M059J (cell line): ENCODE data around the gene VDAC2. TPM values are rescaled to one million over a fixed set of nuclear protein-coding genes. Genes with fewer than 3 reads are reported as not detected.
"Not testable (repeated sequence)": the region's sequence is repeated elsewhere in the genome, so short reads cannot be mapped to it uniquely, and the experiment has no call there.

ENCODE experiments used
- DNase-seq: peaks from one replicate; pipeline ENCODE4 v3.0.0-alpha.2; 2012; ENCODE audit warnings: low read depth
- total RNA-seq: library from RNA; depleted of rRNA; stranded (reverse); fragments of >200 nt; shearing (Covaris generic); gene quantifications from 2 replicates; pipeline ENCODE4 v1.2.3, GENCODE V29; 2014; rRNA removed

The VDAC2 gene
- total RNA-seq: 185 and 226 TPM in 2 replicates

- DNase-seq: peak; percentile 79
These were observed at the start of gene VDAC2 for GRCh38 chr10:75210282-75211006. TSS of gene VDAC2 (plus strand) at chr10:75210796. CDS start at chr10:75211159, 363 bp downstream.

GRCh38 chr10:75165684-75166622, 44.6 kb upstream of the VDAC2 start:
- DNase-seq: peak; percentile 81

DNA sequence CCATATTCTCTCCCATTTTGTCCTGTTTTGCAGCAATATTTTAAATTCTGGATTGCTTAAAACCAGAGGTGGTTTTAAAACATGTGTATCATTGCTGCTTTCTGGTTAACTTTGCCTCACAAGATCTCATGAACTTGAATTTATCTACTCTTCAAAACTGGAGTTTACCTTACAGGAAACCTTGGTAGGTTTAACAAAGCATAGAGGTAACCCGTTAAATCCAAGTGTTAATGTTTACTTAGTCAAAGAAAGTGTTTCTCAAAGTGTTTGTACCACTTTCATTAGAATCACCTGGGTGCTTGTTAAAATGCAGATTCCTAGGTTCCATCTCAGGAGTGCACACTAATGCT, 44.0 kb upstream of the VDAC2 start:
- DNase-seq: no peak

DNA sequence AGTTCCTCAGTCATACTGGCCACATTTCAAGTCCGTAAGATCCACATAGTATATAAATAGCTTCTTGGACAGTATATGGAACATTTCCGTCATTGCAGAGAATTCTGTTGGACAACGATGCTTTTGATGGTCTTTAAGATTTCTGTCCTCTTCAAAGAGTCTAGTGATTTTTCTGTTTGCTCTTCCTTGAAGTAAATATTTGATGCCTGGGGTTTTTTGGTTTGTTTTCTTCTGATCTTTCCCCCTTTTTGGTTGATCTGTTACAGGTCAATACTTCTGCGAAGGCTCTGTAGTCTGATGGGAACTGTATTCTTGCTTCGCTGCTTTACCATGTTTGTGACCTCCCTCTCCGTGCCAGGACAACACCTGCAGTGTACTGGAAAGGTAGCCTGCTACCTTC, 42.3 kb upstream of the VDAC2 start:
- DNase-seq: no peak

DNA sequence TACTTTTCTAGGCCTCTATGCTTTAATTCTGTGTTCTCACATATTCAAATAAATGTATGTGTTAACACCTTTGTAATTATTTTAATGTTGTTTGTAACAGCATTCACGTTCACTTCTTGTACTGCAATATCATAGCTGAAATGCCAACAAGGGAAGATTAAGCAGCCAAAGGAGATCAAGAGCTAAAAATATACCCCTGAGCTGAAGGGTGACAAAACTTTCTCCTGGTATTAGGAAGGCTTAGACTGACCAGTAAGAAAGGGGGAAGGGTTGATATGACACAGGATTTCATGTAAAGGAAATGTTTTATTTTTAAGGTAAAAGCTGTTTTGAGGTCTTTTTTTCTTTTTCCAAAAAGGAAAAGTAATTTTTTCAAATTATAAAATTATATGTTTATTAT, 40.4 kb upstream of the VDAC2 start:
- no peak for DNase-seq

DNA sequence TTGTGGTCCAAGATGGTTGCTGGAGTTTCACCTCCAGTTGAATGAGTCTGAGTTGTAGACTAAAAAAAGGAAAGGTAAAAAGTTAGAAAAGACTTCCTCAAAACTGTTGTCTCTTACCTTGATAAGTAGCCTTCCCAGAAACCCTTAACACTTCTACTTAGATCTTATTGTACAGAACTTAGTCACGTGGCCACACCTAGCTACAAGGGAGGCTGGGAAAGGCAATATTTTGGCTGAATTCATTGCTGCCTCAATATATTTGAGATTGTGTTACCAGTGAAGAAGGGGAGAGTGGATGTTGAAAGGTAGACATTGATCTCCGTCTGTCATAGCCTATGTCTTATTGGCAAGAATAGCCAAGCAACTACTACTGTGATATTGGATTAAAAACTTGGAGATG, 35.5 kb upstream of the VDAC2 start:
- DNase-seq: no peak

DNA sequence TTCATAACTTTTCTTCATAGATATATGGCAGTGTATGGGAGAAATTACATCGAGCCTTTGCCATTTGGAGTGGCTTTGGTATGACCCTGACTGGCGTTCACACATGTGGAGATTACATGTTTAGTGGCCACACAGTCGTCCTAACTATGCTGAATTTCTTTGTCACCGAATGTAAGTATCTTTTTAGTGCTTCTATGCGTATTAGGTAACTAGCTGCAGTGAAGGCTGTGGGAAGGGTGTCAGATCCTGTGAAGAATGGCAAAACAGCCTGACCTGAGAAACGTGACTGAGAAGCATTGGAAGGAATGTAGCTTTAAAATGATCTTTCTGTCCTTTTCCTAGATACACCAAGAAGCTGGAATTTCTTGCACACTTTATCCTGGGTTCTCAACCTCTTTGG, 34.5 kb upstream of the VDAC2 start:
- no peak for DNase-seq

GRCh38 chr10:75176736-75177135, 33.9 kb upstream of the VDAC2 start:
- DNase-seq: no peak

DNA sequence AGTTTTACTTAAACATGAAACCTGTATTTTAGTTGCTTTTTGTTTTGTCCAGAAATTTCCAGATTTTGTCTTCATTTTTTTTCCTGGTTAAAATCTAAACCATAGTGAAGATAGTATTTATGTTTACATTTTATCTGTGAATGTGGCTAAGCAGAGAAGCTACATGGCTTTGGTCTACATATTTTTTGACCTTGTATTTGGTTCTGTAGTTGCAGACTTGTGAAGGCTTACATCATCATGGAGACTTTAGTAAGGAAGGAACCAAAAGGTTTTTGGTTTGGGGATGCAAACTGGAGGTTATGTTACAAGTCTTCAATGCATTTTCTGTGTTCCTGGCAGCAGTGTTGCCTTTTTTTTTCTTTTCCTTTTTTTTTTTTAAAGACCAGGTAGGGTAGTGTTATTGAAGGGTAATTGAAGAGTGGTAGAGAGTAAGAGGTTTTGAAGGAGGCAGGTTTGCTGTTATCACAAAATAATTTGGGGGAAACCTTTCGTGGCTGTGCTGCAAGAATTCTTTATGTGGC, 30.9 kb upstream of the VDAC2 start:
- DNase-seq: no peak

GRCh38 chr10:75180592-75180991, 30.0 kb upstream of the VDAC2 start:
- DNase-seq: no peak

DNA sequence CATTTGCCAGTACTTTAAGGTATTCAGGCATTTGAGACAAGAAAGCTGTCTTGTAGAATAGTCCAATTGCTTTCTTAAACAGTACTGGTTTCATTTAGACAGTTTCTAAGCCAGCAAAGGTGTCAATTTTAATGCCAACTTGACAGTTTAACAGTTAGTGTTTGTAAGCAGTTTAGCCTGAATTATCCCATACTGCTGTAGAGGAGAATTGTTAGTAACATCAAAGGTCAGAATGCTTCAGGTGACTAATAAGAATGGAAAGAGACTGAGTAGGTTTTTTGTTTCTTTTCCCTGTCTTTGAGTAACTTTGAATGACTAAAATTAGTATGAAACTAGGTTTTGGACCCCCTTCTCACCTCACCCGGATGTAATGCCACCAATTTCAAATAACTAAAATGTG, 29.5 kb upstream of the VDAC2 start:
- no peak for DNase-seq

DNA sequence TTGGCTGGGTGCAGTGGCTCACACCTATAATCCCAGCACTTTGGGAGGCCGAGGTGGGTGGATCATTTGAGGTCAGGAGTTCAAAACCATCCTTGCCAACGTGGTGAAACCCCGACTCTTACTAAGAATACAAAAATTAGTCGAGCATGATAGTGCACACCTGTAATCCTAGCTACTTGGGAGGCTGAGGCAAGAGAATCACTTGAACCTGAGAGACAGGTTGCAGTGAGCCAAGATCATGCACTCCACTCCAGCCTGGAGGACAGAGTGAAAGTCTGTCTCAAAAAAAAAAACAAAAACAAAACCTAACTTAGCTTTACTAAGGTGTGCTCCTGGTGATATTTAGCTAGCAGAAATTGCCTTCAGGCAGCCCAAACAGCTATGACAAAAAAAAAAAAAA, 24.3 kb upstream of the VDAC2 start:
- no peak for DNase-seq

DNA sequence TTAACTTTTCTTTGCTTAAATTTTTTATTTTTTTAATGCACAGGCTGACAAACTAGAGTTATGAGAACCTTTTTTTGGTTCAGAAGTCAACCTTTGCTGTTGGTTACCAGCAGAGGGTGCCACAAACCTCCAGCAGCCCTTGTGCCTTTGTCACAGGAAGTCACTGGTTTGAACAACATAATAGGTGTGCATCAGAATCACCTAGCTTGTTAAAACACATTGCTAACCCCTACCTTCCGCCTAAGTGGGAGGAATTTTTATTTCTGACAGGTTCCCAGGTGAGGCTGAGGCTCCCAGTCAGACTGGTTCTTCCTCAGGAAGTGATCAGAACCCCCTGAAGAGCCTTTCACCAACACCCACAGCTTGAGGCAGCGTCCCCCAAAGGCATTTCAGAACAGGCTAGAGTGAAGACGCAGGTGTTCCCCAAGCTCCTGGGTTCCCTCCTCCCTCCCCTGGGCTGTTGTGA, 22.6 kb upstream of the VDAC2 start:
- peak; percentile 68 for DNase-seq

DNA sequence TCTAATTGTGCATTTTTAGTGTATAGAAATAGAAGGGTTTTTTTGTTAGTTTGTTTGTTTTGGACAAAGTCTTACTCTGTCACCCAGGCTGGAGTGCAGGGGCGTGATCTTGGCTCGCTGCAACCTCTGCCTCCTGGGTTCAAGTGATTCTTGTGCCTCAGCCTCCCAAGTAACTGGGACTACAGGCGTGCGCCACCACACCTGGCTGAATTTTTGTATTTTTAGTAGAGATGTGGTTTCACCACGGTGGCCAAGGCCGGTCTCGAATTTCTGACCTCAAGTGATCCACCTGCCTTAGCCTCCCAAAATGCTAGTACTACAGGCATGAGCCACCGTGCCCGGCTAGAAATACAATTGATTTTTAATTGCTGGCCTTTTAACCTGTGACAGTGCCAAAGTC, 22.1 kb upstream of the VDAC2 start:
- DNase-seq: not testable (repeated sequence)

- no peak for DNase-seq
These were observed 21.1 kb upstream of the VDAC2 start for GRCh38 chr10:75189266-75190096.

DNA sequence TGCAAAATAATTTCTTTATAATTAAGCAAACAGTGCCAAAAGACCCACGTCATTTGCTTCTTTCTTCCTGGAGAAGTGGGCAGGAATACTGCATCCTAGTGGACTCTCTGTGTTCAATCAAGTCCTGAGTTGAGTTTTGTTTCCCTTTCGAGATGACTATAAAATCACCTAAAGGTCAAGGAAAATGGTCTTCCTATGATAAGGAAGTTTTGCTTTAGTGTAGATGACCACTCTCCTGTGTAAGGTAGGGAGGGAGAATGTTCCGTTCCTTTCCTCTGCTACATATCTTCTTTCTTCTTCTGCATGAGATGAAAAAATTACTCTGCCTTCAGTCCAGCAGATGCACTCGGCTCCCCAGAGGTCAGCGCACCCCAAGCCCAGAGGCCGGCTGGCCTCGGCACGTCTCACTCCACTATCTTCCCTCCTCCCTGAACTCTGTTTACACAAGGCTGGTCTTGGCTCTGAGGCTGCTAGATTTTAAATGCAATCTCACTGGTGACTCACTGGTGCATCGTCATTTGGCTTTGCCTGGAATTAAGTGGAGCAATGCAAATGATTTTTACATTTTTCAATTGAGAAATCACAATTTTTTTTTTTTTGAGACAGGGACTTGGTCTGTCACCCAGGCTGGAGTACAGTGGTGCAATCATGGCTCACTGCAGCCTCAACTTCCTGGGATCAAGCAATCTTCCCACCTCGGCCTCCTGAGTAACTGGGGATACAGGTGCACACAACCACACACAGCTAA, 18.6 kb upstream of the VDAC2 start:
- peak; percentile 89 for DNase-seq

DNA sequence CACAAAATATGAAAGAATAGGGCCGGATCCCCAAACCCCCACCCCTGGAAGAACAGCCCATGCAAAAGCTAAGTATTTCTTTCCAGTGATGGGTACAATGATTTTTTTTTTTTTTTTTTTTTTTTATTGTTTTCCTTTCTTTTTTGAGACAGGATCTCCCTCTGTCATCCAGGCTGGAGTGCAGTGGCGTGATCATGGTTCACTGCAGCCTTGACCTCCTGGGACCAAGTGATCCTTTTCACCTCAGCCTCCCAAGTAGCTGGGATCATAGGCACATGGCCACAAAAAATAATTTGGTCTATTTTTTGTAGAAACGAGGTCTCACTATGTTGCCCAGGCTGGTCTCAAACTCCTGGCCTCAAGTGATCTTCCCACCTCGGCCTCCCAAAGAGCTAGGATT, 16.0 kb upstream of the VDAC2 start:
- not testable (repeated sequence) for DNase-seq

DNA sequence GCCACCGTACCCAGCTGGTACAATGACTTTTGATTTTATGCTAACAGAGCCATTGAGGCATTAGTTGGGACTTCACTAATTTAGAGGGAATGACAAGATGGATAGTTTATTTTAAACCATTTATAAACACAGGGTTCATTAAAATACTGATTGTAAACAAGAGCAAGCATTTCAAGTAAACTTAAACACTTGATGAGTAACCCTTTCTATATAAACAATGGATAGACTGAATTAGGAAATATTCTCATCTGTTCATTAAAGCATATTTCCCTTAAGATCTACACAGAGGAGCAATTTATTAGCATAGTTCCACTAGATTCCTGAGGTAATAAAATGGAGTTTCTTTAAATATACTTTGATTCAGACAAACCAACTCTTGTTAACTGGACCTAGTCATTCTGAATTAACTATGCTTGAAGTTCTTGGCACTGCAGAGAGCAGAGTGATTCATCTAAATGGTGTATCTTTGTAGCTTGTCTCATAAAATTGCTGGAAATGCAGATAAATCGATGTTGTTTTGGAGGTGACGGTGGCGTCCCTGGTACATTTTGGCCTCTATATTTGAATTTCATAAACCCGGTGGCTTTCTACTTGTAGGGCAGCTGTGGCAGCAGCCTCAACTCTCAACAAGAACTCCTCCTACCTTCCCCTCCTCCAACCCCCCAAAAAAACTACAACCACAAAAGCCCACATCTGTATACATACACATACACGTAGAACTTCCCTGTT, 15.4 kb upstream of the VDAC2 start:
- DNase-seq: peak; percentile 90

- no peak for DNase-seq
These were observed 13.5 kb upstream of the VDAC2 start for GRCh38 chr10:75197066-75197465.

DNA sequence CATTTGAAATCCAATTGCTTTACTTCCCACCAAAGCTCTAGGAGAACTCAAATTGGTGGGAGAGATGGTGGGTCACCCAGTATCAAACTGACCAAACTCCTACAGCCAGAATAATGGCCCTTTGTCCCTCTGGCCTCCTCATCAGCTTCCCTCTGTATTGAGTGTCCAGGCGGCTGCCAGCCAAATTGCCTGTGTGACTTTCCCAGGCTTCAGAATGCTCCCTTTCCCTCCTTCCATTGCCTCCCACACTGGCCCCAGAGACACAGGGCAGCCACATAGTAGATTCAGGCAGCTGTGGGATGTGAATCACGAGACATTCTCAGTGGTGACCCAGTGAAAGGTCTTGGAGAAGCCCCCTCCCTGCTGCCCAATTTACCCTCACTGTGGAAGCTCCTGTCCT, 12.7 kb upstream of the VDAC2 start:
- no peak for DNase-seq
